Sigmoid colon (tissue), 7 donors: ENCODE measurements around the gene ATP6V0E2. TPM values are rescaled to one million over a fixed set of nuclear protein-coding genes. Genes with fewer than 3 reads are reported as not detected.

Experiments used
- DNase-seq: peaks from one replicate; pipeline ENCODE4 v3.0.0-alpha.2; 2019
- H3K27ac ChIP-seq, 4 donors: fragments of 200-600 bp; sonication (generic); one replicate each; pipeline ENCODE4 v1.5.1; 2016 to 2019; ENCODE audit warnings: mild to moderate bottlenecking in 1 of 4
- H3K27me3 ChIP-seq, 3 donors: fragments of 200-600 bp; sonication (generic); one replicate each; pipeline ENCODE4 v1.5.1; 2019; ENCODE audit warnings: mild to moderate bottlenecking in 1 of 3
- H3K36me3 ChIP-seq, 4 donors: fragments of 200-600 bp; sonication (generic); one replicate each; pipeline ENCODE4 v1.5.1; 2016 to 2019
- H3K4me1 ChIP-seq, 4 donors: fragments of 200-600 bp; sonication (generic); one replicate each; pipeline ENCODE4 v1.5.1; 2017 to 2019
- H3K4me3 ChIP-seq, 4 donors: fragments of 200-600 bp; sonication (generic); one replicate each; pipeline ENCODE4 v1.5.1; 2017 to 2019; ENCODE audit warnings: mild to moderate bottlenecking in 2 of 4, moderate library complexity in 1 of 4
- H3K9me3 ChIP-seq, 4 donors: fragments of 200-600 bp in 3 of 4; sonication (generic) in 3 of 4; one replicate each; pipeline versions ENCODE4 v1.5.1 to v1.6.1; 2013 to 2019
- CTCF ChIP-seq, 4 experiments: fragments of 450-650 bp in 3 of 4; fragments of 200-600 bp in 1 of 4; IDR thresholded peaks; one replicate each; pipeline ENCODE4 v1.5.1; 2016 to 2019; ENCODE audit warnings: antibody characterized with exemption in 4 of 4, mild to moderate bottlenecking in 3 of 4, moderate library complexity in 2 of 4
- EP300 ChIP-seq, 4 donors: sonication (generic); formaldehyde crosslinking; IDR thresholded peaks; one replicate each; pipeline ENCODE4 v1.6.1; 2017; ENCODE audit warnings: antibody characterized with exemption in 4 of 4
- POLR2A ChIP-seq, 2 donors: fragments of 450-650 bp; IDR thresholded peaks; one replicate each; pipeline ENCODE4 v1.6.1; 2016; ENCODE audit warnings: antibody characterized with exemption in 2 of 2, mild to moderate bottlenecking in 2 of 2, moderate library complexity in 2 of 2
- POLR2AphosphoS5 ChIP-seq, 4 donors: sonication (generic); formaldehyde crosslinking; IDR thresholded peaks; one replicate each; pipeline ENCODE4 v1.6.1; 2017; ENCODE audit warnings: antibody characterized with exemption in 4 of 4
- WGBS, 2 donors: extraction: QIAGEN DNeasy Blood & Tissue Kit; methylation state at CpG; one replicate each; pipeline ENCODE4 v1.1.7; 2013; 5-methylcytosine and 5-hydroxymethylcytosine counted together
- intact Hi-C: fragments of 100-400 bp; cut with DNase I; formaldehyde crosslinking; loops from one replicate; pipeline ENCODE4 v1.15.1; 2023
- polyA plus RNA-seq, 3 donors: library from polyadenylated mRNA; stranded (reverse); fragments of 200-250 nt; gene quantifications; one replicate each; pipeline ENCODE4 v1.2.3, GENCODE V29; 2013
- total RNA-seq, 4 donors: library from RNA; depleted of rRNA; stranded (reverse); fragments of >200 nt; gene quantifications; one replicate each; pipeline ENCODE4 v1.1.0, GENCODE V29; 2016
- donor health status: healthy with polysubstance abuse.
- donor health status: Bipolar disorder and iron deficiency.
- donor health status: healthy.

ATP6V0E2 gene
- total and polyA plus RNA-seq, 7 donors: 13.2 to 45.5 (median 27.1) TPM

DNA sequence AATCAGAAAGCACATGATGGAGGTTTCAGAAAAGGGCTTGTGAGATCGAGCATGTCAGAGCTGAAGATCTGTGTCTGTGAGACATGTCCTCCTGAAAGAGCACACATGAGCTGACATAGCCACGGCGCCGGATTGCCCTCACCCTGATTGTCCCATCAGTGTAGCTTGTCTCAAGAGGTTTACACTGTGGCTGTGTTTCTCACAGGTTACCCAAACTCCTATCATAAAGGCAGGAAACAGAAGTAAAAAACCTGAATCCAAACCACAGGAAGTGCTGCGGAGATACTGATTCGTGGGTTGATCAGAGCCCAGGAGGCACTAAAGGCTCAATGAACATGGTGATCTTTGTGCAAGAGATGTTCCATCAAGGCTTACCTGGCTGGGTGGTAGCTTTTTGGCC is 3.9 kb upstream of the ATP6V0E2 start:
- peaks cover 0 to 24% (median 17%) of the 10 kb centered on the region in 4 donors for H3K4me1 ChIP-seq
- no peak for DNase-seq
- intact Hi-C loops: loop anchor here (5.0 to 10.0 kb wide), 2 partner anchors 98 to 535 kb away; partner anchors contain the start of gene ZNF467
- no peaks in the 10 kb centered on the region for H3K27me3 ChIP-seq
- no peak for TF ChIP-seq CTCF (IDR thresholded peaks at IDR 0.05)
- no peak for TF ChIP-seq POLR2A (IDR thresholded peaks at IDR 0.05)
- no peak for TF ChIP-seq EP300 (IDR thresholded peaks at IDR 0.05)
- no peak for TF ChIP-seq POLR2AphosphoS5 (IDR thresholded peaks at IDR 0.05)
- WGBS, 2 donors: 41 to 83% methylated on average over 6 of the region's 6 CpGs
- H3K4me3 ChIP-seq: no peak overlapping the region
- peaks cover 0 to 29% (median 4%) of the 10 kb centered on the region in 4 donors for H3K36me3 ChIP-seq
- no peak overlapping the region for H3K27ac ChIP-seq
- H3K9me3 ChIP-seq: no peaks in the 10 kb centered on the region

DNA sequence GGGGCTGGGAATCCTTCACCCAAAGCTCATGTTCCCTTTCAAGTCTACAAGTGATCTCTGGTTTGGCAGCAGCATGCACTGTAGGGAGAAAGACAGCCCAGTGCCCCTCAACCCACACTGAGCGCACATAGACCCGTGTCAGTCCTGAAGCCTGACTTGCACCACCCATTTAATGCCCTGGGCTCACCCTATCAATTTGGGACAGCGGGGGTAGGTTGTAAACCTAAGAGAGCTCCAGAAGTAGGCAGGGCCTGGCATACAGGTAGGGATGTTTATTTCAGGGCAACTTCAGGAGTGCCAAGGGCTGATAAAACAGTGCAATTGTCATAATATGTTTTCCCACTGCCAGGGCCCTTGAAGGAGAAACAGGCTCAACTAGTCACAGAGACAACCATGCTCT is 3.5 kb upstream of the ATP6V0E2 start:
- peaks cover 0 to 25% (median 2%) of the 10 kb centered on the region in 4 donors for H3K36me3 ChIP-seq
- no peak for DNase-seq
- H3K4me1 ChIP-seq: peaks cover 0 to 24% (median 17%) of the 10 kb centered on the region in 4 donors
- no peak for TF ChIP-seq EP300 (IDR thresholded peaks at IDR 0.05)
- TF ChIP-seq CTCF (IDR thresholded peaks at IDR 0.05): no peak
- no peak for TF ChIP-seq POLR2A (IDR thresholded peaks at IDR 0.05)
- TF ChIP-seq POLR2AphosphoS5 (IDR thresholded peaks at IDR 0.05): no peak
- H3K27ac ChIP-seq: no peak overlapping the region
- H3K9me3 ChIP-seq: no peaks in the 10 kb centered on the region
- H3K27me3 ChIP-seq: no peaks in the 10 kb centered on the region
- WGBS, 2 donors: 64 to 71% methylated on average over 3 of the region's 3 CpGs
- intact Hi-C loops: loop anchor here (5.0 to 10.0 kb wide), 2 partner anchors 98 to 535 kb away; partner anchors contain the start of gene ZNF467
- H3K4me3 ChIP-seq: no peak overlapping the region

- WGBS, 2 donors: 84 to 87% methylated on average over 12 of the region's 12 CpGs
Observed at GRCh38 chr7:149870701-149871483, 2.9 kb upstream of the ATP6V0E2 start.

GRCh38 chr7:149871576-149871975 is 2.2 kb upstream of the ATP6V0E2 start:
- H3K4me3 ChIP-seq: no peak overlapping the region
- H3K27ac ChIP-seq: no peak overlapping the region
- H3K4me1 ChIP-seq: peaks cover 0 to 24% (median 17%) of the 10 kb centered on the region in 4 donors
- TF ChIP-seq CTCF (IDR thresholded peaks at IDR 0.05) (no peak), POLR2A (IDR thresholded peaks at IDR 0.05) (no peak), POLR2AphosphoS5 (IDR thresholded peaks at IDR 0.05) (no peak), EP300 (IDR thresholded peaks at IDR 0.05) (no peak)
- intact Hi-C loops: loop anchor here (5.0 to 10.0 kb wide), 2 partner anchors 99 to 533 kb away; partner anchors contain the start of gene ZNF467
- no peak for DNase-seq
- WGBS, 2 donors: 85 to 98% methylated on average over 1 of the region's 1 CpG
- H3K9me3 ChIP-seq: no peaks in the 10 kb centered on the region
- H3K36me3 ChIP-seq: peaks cover 0 to 12% (median 0%) of the 10 kb centered on the region in 4 donors
- H3K27me3 ChIP-seq: no peaks in the 10 kb centered on the region

More at GRCh38 chr7:149870701-149871483, 2.9 kb upstream of the ATP6V0E2 start:
- intact Hi-C loops: loop anchor here (5.0 to 10.0 kb wide), 2 partner anchors 99 to 534 kb away; partner anchors contain the start of gene ZNF467
- Histone ChIP-seq H3K36me3 (peaks cover 0 to 19% (median 0%) of the 10 kb centered on the region in 4 donors), H3K4me3 (no peak overlapping the region), H3K27ac (no peak overlapping the region), H3K9me3 (no peaks in the 10 kb centered on the region), H3K27me3 (no peaks in the 10 kb centered on the region), H3K4me1 (peaks cover 0 to 24% (median 17%) of the 10 kb centered on the region in 4 donors)
- TF ChIP-seq EP300 (IDR thresholded peaks at IDR 0.05) (no peak), POLR2AphosphoS5 (IDR thresholded peaks at IDR 0.05) (no peak)
- no peak for DNase-seq

DNA sequence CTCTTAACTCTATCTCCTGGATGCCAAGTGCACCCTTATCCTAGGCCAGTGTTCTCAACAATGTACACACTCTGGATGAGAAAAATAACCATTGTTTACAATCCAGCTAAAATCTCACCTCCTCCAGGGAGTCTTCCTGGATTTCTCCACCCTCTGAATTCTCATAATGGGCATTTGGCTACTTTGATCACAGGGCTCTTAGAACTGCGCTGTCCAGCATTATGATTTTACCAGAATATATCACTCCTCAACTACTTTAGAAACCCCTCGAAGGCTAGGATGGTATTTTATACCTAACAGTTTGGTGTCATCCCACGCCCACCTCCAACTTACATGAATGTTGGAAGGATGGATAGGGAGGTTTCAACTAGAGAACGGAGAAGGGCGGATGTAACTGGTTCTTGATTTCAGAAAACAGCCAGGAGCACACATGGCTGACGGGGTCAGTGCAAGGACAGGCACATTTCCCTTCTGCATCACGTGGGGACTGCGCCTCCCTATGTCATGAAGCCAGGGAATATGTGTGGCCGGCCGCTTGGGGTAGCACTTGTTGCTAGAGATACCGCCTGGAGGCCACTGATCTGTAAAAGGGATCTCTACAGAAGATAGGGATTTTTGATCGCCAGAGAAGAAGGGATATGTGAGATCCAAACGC is 1.2 kb upstream of the ATP6V0E2 start:
- peak overlapping the region; percentile 94 to 99 (median 98) for H3K27ac ChIP-seq
- no peak for TF ChIP-seq EP300 (IDR thresholded peaks at IDR 0.05)
- TF ChIP-seq CTCF (IDR thresholded peaks at IDR 0.05): peak in 3 of 4 experiments; percentile 14 to 40 (median 39)
- peak; percentile 20 to 48 for TF ChIP-seq POLR2A (IDR thresholded peaks at IDR 0.05)
- peak; percentile 56 to 91 (median 76) for TF ChIP-seq POLR2AphosphoS5 (IDR thresholded peaks at IDR 0.05)
- peaks cover 0 to 24% (median 17%) of the 10 kb centered on the region in 4 donors for H3K4me1 ChIP-seq
- intact Hi-C loops: loop anchor here (2.0 to 10.0 kb wide), 3 partner anchors 34 to 532 kb away; partner anchors contain the start of genes ZNF467 and ZNF862
- peak overlapping the region; percentile 73 to 93 (median 82) for H3K4me3 ChIP-seq
- DNase-seq: peak; percentile 96
- no peaks in the 10 kb centered on the region for H3K27me3 ChIP-seq
- WGBS, 2 donors: 24 to 31% methylated on average over 13 of the region's 13 CpGs
- H3K9me3 ChIP-seq: no peaks in the 10 kb centered on the region
- H3K36me3 ChIP-seq: peaks cover 0 to 11% (median 0%) of the 10 kb centered on the region in 4 donors
